Myometrial cell (primary cell): ENCODE measurements around the gene DNAL4. TPM values are rescaled to one million over a fixed set of nuclear protein-coding genes. Genes with fewer than 3 reads are reported as not detected.

Experiments used
- total RNA-seq: library from RNA; depleted of rRNA; stranded (reverse); fragments of >200 nt; gene quantifications from 2 replicates; pipeline ENCODE4 v1.2.3, GENCODE V29; 2015

DNAL4 gene, protein sequence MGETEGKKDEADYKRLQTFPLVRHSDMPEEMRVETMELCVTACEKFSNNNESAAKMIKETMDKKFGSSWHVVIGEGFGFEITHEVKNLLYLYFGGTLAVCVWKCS
- 21.6 and 23.7 TPM in 2 replicates for total RNA-seq

DNA sequence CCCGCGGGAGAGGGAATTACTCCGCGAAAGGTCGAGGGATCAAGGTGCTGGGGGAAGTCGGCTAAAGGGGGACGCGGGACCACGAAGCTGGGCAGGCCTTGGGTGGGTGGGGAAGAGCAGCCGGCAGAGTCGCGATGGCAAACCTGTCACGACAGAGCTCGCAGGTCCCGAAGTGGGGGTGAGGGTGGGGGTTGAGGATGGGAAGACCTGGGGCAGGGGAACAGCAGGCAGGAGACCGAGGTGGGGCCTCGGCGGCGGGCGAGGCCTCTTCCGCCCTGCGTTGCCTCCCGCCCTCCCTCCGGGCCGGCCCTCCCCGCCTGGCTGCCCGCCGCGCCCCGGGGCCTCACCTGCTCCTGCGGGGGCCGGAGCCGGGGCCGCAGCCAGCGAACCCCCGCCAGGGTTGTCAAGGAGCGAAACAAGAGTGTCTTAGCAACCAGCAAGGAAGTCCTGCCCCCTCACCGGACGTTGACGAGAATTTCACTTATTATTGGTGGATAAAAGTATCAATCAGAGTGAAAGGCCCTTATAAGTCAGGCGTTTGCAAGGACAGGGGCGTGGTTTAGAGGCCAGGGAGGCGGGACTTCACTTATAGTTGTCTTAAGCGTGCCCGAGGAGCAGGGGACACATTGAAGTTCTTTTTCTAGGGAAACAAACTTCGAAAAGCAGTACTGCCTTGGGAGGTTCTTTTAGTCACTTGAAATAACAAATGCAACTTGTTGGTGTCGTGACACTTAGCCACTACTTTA, at the start of gene DNAL4:
Gene DNAL4 (minus strand): TSS at position 423 of the 746 bp plus-strand sequence. CDS start 11,412 bp downstream, outside the sequence.

DNA sequence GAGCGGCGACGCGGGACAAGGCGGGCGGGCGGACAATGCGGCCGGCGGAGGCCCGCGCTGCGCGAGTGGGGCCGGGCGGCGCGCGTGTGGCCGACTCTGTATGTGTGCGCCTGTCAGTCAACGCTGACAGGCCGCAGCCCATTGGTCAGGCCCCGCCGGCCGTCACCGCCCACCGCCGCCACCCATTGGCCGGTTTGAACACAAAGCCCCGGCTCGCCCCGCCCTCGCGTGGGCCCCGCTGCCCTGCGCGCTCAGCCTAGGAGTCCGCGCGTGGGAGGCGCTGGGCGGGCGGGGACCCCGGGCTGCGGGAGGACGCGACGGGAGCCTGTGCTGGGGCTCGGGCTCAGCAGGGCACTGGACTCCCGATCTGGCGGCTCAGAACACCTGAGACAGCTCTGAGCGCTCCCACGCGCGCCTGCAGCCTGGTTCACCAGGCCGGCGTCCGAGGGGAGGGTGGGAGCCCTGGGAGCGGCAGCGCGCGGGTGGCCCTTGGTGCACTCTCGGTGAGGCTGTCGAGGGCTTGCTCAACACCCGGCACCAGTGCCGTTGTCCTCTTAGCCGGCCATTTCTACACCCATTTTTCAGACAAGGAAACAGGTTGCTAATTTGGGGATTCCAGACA, 37.9 kb downstream of the DNAL4 start, which contains the start of gene SUN2:
Gene SUN2 (minus strand): TSS at position 88 of the 622 bp plus-strand sequence. CDS start 3,370 bp downstream, outside the sequence.

Other genes starting within 250 kb of the DNAL4 start
- 3.2 and 6.3 TPM in 2 replicates for gene DMC1, start 224.0 kb downstream of the DNAL4 start, total RNA-seq
- 0.58 and 1.8 TPM in 2 replicates for gene FAM227A, start 137.8 kb downstream of the DNAL4 start, total RNA-seq
- gene CBY1, start 137.5 kb downstream of the DNAL4 start, total RNA-seq, result 17.5 and 23.9 TPM in 2 replicates
- 78.3 and 89.7 TPM in 2 replicates for gene TOMM22, start 112.2 kb downstream of the DNAL4 start, total RNA-seq
- gene JOSD1, start 93.2 kb downstream of the DNAL4 start, total RNA-seq, result 48.1 and 53.0 TPM in 2 replicates
- 29.4 and 30.3 TPM in 2 replicates for gene GTPBP1, start 88.2 kb downstream of the DNAL4 start, total RNA-seq
- gene SUN2, start 38.1 kb downstream of the DNAL4 start, total RNA-seq, result 86.5 and 95.4 TPM in 2 replicates
- gene NPTXR, start 49.9 kb upstream of the DNAL4 start, total RNA-seq, result under 0.01 and 0.18 TPM in 2 replicates
- 42.5 and 44.4 TPM in 2 replicates for gene CBX6, start 78.1 kb upstream of the DNAL4 start, total RNA-seq
- not detected in 2 replicates for gene APOBEC3A, start 163.5 kb upstream of the DNAL4 start, total RNA-seq
- gene APOBEC3B, start 188.2 kb upstream of the DNAL4 start, total RNA-seq, result 28.5 and 29.6 TPM in 2 replicates
- gene APOBEC3C, start 220.1 kb upstream of the DNAL4 start, total RNA-seq, result 34.4 and 42.4 TPM in 2 replicates
- gene APOBEC3D, start 227.0 kb upstream of the DNAL4 start, total RNA-seq, result 1.6 and 3.5 TPM in 2 replicates
- gene APOBEC3F, start 246.7 kb upstream of the DNAL4 start, total RNA-seq, result 4.3 and 7.6 TPM in 2 replicates